ENCODE results near the gene NISCH.

The NISCH gene

DNA sequence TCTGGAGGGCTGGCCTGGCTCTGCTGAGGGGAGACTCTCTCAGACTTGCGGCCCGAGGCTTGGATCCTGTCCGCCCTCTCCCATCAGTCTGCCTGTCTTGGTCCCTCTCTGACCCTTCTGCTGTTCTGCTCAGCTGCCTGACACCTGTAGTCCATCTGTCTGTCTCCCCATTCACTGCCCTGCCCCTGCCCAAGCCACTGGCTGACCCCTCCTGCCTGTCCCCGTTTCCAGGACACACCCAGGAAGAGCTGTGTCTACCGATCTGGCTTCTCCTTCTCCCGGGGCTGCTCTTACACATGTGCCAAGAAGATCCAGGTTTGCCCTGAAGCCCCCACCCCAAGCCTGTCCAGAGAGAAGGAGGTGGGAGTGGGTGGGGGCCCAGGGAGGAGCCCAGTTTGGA, 59.8 kb downstream of the NISCH start:
- DNase-seq (ENCODE audit: low read depth in 1 of 2, low spot score in 1 of 2) = no peak

DNA sequence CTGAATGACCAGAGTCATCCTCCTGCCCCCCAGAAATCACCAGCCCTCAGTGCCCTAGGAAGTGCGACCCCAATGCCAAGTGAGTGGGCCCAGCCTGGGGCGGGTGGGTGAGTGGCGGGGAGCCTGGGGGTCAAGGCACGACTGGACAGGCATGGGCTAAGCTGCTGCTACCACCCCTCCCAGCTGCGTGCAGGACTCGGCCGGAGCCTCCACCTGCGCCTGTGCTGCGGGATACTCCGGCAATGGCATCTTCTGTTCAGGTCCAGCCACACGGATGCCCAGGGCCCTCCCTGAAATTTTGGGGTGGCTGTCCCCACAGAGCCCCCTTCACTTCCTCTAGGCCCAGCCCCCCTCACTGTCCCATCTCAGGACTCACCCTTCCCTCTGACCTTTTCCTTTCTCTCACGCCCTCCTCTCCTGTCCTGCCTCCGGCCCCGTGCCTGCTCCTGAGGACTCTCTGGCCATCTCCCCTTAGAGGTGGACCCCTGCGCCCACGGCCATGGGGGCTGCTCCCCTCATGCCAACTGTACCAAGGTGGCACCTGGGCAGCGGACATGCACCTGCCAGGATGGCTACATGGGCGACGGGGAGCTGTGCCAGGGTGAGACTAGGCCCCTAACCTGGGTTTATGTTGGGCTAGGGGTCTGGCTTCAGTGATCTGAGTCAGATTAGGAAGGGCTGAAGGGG, 61.2 kb downstream of the NISCH start:
- Histone ChIP-seq H3K4me3 (replicated peaks; ENCODE audit: insufficient read depth, low read length) (no peak overlapping the region), H3K27me3 (ENCODE audit: insufficient read depth, poor library complexity, severe bottlenecking) (no peaks in the 10 kb centered on the region), H3K27ac (replicated peaks) (no peak overlapping the region)
- TF ChIP-seq POLR2AphosphoS5 (IDR thresholded peaks at IDR 0.05; ENCODE audit: low read depth) (no peak), SPI1 (IDR thresholded peaks at IDR 0.05; ENCODE audit: borderline replicate concordance, low read depth) (no peak), GABPA (IDR thresholded peaks at IDR 0.05; ENCODE audit: low read depth) (no peak)
- TF ChIP-seq, protein P1, sequence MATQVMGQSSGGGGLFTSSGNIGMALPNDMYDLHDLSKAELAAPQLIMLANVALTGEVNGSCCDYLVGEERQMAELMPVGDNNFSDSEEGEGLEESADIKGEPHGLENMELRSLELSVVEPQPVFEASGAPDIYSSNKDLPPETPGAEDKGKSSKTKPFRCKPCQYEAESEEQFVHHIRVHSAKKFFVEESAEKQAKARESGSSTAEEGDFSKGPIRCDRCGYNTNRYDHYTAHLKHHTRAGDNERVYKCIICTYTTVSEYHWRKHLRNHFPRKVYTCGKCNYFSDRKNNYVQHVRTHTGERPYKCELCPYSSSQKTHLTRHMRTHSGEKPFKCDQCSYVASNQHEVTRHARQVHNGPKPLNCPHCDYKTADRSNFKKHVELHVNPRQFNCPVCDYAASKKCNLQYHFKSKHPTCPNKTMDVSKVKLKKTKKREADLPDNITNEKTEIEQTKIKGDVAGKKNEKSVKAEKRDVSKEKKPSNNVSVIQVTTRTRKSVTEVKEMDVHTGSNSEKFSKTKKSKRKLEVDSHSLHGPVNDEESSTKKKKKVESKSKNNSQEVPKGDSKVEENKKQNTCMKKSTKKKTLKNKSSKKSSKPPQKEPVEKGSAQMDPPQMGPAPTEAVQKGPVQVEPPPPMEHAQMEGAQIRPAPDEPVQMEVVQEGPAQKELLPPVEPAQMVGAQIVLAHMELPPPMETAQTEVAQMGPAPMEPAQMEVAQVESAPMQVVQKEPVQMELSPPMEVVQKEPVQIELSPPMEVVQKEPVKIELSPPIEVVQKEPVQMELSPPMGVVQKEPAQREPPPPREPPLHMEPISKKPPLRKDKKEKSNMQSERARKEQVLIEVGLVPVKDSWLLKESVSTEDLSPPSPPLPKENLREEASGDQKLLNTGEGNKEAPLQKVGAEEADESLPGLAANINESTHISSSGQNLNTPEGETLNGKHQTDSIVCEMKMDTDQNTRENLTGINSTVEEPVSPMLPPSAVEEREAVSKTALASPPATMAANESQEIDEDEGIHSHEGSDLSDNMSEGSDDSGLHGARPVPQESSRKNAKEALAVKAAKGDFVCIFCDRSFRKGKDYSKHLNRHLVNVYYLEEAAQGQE (IDR thresholded peaks at IDR 0.05; ENCODE audit: insufficient replicate concordance, low read depth) = no peak
- TF ChIP-seq, protein P2, sequence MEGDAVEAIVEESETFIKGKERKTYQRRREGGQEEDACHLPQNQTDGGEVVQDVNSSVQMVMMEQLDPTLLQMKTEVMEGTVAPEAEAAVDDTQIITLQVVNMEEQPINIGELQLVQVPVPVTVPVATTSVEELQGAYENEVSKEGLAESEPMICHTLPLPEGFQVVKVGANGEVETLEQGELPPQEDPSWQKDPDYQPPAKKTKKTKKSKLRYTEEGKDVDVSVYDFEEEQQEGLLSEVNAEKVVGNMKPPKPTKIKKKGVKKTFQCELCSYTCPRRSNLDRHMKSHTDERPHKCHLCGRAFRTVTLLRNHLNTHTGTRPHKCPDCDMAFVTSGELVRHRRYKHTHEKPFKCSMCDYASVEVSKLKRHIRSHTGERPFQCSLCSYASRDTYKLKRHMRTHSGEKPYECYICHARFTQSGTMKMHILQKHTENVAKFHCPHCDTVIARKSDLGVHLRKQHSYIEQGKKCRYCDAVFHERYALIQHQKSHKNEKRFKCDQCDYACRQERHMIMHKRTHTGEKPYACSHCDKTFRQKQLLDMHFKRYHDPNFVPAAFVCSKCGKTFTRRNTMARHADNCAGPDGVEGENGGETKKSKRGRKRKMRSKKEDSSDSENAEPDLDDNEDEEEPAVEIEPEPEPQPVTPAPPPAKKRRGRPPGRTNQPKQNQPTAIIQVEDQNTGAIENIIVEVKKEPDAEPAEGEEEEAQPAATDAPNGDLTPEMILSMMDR (IDR thresholded peaks at IDR 0.05; ENCODE audit: insufficient read depth, low read length) = no peak
- no peak for DNase-seq (ENCODE audit: low read depth in 1 of 2, low spot score in 1 of 2)

More for the DNA sequence above, 59.8 kb downstream of the NISCH start:
- no peaks in the 10 kb centered on the region for H3K27me3 ChIP-seq (ENCODE audit: insufficient read depth, poor library complexity, severe bottlenecking)
- TF ChIP-seq, protein P2 (IDR thresholded peaks at IDR 0.05; ENCODE audit: insufficient read depth, low read length) = no peak
- no peak for TF ChIP-seq POLR2AphosphoS5 (IDR thresholded peaks at IDR 0.05; ENCODE audit: low read depth)
- TF ChIP-seq SPI1 (IDR thresholded peaks at IDR 0.05; ENCODE audit: borderline replicate concordance, low read depth) = no peak
- TF ChIP-seq, protein P1 (IDR thresholded peaks at IDR 0.05; ENCODE audit: insufficient replicate concordance, low read depth) = no peak
- TF ChIP-seq GABPA (IDR thresholded peaks at IDR 0.05; ENCODE audit: low read depth) = no peak
- no peak overlapping the region for H3K27ac ChIP-seq (replicated peaks)
- H3K4me3 ChIP-seq (replicated peaks; ENCODE audit: insufficient read depth, low read length) = no peak overlapping the region

DNA sequence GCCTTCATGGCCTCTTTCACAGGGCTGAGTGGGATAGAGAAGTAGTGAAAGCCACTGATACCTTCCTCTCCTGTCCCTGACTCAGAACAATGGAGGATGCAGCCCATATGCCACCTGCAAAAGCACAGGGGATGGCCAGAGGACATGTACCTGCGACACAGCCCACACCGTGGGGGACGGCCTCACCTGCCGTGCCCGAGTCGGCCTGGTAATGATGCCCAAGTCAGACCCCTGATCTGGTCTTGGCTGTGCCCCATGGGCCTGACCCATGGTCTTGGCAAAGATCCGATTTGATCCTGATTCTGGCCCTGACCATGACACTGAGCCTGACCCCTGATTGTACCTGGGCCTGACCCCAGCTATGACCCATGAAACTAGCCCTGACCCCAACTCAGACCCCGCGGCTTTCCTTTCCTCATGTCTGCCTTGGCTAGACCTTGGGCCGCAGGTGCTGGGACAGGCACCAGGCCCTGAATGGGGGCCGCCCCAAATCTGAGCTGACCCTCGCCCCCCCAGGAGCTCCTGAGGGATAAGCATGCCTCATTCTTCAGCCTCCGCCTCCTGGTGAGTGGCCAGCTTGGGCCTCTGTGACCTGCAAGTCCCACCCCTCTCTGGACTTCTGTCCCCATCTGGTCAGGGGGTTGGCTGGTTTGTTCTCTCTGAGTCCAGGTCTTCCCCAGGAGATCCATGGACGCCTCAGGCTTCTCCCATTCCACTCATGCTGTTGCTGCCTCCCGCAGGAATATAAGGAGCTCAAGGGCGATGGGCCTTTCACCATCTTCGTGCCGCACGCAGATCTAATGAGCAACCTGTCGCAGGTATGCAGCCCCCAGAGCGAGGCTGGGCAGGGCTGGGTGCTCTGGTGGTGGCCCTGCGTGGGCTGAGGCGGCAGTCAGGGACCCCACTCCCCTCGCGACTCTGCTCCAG, 62.7 kb downstream of the NISCH start:
- no peak for DNase-seq (ENCODE audit: low read depth in 1 of 2, low spot score in 1 of 2)
- TF ChIP-seq SPI1 (IDR thresholded peaks at IDR 0.05; ENCODE audit: borderline replicate concordance, low read depth) (no peak), GABPA (IDR thresholded peaks at IDR 0.05; ENCODE audit: low read depth) (no peak), POLR2AphosphoS5 (IDR thresholded peaks at IDR 0.05; ENCODE audit: low read depth) (no peak)
- TF ChIP-seq, protein P2 (IDR thresholded peaks at IDR 0.05; ENCODE audit: insufficient read depth, low read length) = no peak
- TF ChIP-seq, protein P1 (IDR thresholded peaks at IDR 0.05; ENCODE audit: insufficient replicate concordance, low read depth) = no peak
- no peaks in the 10 kb centered on the region for H3K27me3 ChIP-seq (ENCODE audit: insufficient read depth, poor library complexity, severe bottlenecking)
- no peak overlapping the region for H3K27ac ChIP-seq (replicated peaks)
- H3K4me3 ChIP-seq (replicated peaks; ENCODE audit: insufficient read depth, low read length) = no peak overlapping the region

Data from HL-60 (cell line).